Measurements from ENCODE around the gene ATG4A. TPM values are rescaled to one million over a fixed set of nuclear protein-coding genes. Genes with fewer than 3 reads are reported as not detected.
A peak's percentile ranks its signal among the peaks of the same experiment; 100 is the strongest.

The ATG4A gene, protein sequence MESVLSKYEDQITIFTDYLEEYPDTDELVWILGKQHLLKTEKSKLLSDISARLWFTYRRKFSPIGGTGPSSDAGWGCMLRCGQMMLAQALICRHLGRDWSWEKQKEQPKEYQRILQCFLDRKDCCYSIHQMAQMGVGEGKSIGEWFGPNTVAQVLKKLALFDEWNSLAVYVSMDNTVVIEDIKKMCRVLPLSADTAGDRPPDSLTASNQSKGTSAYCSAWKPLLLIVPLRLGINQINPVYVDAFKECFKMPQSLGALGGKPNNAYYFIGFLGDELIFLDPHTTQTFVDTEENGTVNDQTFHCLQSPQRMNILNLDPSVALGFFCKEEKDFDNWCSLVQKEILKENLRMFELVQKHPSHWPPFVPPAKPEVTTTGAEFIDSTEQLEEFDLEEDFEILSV
- 22.4 TPM for total RNA-seq (ENCODE audit: insufficient read depth, low replicate concordance)

GRCh38 chrX:108091264-108091877, at the start of gene ATG4A, which contains the start of gene PSMD10:
TSS of gene ATG4A (plus strand) at chrX:108091778. CDS start at chrX:108091827, 49 bp downstream.
TSS of gene PSMD10 (minus strand) at chrX:108091542. CDS start at chrX:108091520, 22 bp downstream.
- DNase-seq (ENCODE audit: low spot score): peak; percentile 98

- no peak for DNase-seq (ENCODE audit: low spot score)
These were observed 46.9 kb upstream of the ATG4A start, which contains the start of gene VSIG1 for GRCh38 chrX:108044554-108045256. TSS of gene VSIG1 (plus strand) at chrX:108045065. CDS start at chrX:108045131, 66 bp downstream.

GRCh38 chrX:108049649-108050048, 41.9 kb upstream of the ATG4A start:
- no peak for DNase-seq (ENCODE audit: low spot score)

GRCh38 chrX:108053218-108053617, 38.4 kb upstream of the ATG4A start:
- DNase-seq (ENCODE audit: low spot score): no peak

GRCh38 chrX:108055546-108055945, 36.0 kb upstream of the ATG4A start:
- no peak for DNase-seq (ENCODE audit: low spot score)

- DNase-seq (ENCODE audit: low spot score): no peak
These were observed 31.8 kb upstream of the ATG4A start for GRCh38 chrX:108059801-108060200.

DNA sequence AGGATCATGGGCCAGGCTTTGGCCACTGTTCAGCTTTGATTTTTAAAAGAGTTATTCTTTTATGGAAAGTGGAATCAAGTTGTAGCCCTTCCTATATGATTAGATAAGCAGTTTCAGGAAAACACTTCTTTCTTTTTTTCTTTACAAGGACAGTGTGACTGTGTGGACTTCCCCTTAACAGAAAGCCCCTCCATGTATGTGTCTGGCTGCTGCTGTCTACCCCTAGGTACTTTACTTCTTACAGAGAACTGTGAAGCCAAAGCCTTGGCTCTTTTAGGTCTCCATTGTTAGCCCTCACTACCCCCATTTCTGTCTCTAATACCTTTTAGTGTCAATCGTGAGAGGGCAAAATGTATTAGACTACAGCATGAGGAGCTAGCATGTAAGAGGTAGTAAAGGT, 27.6 kb upstream of the ATG4A start:
- no peak for DNase-seq (ENCODE audit: low spot score)

GRCh38 chrX:108064613-108065012, 27.0 kb upstream of the ATG4A start:
- no peak for DNase-seq (ENCODE audit: low spot score)

GRCh38 chrX:108068121-108068520, 23.5 kb upstream of the ATG4A start:
- no peak for DNase-seq (ENCODE audit: low spot score)

DNA sequence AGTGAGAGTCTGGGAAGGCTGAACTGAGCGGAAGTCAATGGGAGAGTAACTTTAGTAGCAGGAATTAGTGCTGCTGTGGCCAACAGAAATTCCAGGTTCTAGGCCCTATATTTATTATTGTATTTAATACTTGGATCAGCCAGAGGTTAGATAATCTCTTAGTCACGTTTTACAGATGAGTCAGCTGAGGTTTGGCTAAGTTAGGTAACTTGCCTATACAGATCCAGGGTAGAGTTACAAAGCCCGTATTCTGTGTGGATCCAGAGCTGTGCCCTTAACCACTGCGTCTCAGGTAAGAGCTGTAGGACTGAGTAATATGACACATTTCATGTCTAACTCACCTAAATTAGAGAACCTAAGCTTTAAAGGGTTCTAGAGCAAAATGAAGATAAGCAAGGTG, 20.7 kb upstream of the ATG4A start:
- no peak for DNase-seq (ENCODE audit: low spot score)

DNA sequence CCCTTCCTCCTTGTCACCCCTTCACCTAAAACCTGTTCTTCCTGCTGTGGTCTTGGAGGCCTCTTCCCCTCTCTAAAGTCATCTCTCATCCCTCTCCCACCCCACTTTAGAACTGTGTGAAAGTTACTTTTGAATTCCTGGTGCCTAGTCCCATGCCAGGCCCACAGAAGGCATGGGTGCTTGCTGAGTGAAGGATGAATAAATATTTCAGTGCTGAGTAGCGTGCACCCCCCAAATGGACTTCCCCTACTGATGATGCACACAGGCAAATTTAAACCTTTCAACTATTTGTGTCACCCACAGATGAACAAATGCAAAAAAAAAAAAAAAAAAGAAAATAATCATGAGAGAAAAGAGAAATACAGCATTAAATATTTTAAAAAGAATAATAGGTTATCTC, 20.0 kb upstream of the ATG4A start:
- no peak for DNase-seq (ENCODE audit: low spot score)

- DNase-seq (ENCODE audit: low spot score): no peak
These were observed 18.8 kb upstream of the ATG4A start for GRCh38 chrX:108072746-108073145.

DNA sequence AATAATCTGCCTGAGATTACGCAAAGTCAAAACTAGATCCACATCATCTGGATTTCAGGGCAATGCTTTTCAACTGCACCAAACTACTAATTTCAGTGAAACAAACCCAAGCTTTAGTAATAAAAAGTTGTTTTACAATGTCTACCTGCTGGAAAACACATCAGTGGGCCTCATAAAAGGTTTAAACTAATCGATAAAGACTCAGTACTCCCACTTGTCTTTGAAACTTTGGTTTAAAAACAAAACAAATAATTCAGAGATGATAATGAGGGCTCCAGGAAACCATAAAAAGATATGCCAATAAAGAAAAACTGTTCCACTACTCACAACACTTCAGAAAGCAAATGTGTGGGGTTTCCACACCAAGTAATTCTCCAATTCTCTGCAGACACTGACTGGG, 10.5 kb upstream of the ATG4A start:
- DNase-seq (ENCODE audit: low spot score): no peak

- no peak for DNase-seq (ENCODE audit: low spot score)
These were observed 3.8 kb upstream of the ATG4A start for GRCh38 chrX:108087792-108088191.

GRCh38 chrX:108088511-108088910, 3.1 kb upstream of the ATG4A start:
- DNase-seq (ENCODE audit: low spot score): no peak

- DNase-seq (ENCODE audit: low spot score): peak; percentile 18
These were observed 901 bp upstream of the ATG4A start for GRCh38 chrX:108090491-108091263.

GRCh38 chrX:108091878-108092291, 307 bp downstream of the ATG4A start:
- no peak for DNase-seq (ENCODE audit: low spot score)

DNA sequence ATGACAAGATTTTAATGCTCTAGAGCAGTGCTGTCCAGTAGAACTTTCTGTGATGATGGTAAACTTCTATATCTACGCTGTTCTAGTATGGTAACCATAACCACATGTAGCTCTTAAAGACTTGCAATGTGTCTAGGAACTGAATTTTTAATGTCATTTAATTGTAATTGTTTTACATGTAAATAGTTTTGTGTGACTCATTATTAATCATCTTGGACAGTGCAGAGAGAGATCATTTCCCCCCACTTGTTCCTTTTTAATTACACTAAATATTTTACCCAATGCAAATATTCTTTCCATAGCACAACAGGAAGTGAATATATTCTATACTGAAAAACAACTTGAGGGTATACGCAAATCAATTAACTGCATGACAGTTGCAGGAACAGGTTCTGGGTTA, 5.8 kb downstream of the ATG4A start:
- DNase-seq (ENCODE audit: low spot score): no peak

DNA sequence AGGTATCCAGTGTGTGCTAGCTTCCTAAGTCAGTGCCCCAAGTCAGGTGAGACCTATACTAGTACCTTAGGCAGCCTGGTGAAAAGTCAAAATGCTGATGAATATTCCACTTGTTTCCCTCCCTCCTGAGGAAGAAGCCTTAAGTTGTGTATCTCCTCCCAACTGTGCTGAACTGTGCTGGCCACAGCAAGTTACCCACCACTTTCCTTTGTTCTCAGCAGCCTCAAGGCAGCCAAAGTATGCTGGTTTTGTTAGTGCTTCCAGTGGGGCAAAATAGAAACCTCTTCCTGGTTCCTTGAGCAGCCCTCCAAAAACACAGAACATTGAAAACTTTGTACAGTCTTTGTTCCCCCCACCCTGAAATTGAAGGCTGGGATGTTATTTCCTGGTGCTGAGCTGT, 13.9 kb downstream of the ATG4A start:
- no peak for DNase-seq (ENCODE audit: low spot score)

DNA sequence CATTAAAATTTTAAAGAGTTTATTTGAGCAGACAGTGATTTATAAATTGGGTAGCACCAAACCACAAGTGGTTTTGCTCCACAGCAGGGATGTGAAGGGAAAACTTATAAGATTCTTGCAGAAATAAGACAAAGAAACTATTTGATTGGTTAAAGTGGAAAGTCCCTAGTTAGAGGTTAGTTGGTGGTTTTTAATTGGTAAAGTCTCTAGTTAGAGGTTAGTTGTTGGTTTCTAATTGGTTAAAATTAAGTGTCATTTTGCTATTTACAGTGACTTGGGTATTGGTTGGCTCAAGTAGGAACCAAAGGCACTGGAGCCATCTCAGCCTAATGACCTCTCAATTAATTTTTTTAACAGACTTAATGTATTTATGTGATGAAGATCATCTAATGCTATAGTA, 23.0 kb downstream of the ATG4A start:
- no peak for DNase-seq (ENCODE audit: low spot score)

GRCh38 chrX:108117988-108118387, 26.4 kb downstream of the ATG4A start:
- DNase-seq (ENCODE audit: low spot score): peak; percentile 81

DNA sequence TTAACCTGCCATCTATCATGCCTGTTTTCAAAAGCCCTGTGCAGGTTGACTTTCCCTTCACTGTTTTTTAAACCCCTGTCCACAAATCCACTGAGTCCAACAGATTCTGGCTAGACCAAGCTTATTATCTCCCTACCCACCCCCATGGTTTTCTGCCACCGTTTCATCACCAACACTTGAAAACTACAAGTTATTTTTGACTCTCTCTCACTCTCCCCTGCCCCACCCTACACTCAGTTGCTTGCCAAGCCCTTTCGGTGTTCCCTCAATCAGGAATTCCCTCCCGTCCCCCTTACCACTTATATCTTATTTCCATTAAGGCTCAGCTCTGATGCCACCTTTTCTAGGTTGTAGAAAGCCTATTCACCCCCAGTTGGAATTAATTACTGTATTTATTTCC, 29.7 kb downstream of the ATG4A start:
- no peak for DNase-seq (ENCODE audit: low spot score)

Data from umbilical cord (tissue), 2 donors.